Activated CD4-positive, CD25-positive, alpha-beta regulatory T cell treated with anti-CD3 and anti-CD28 coated beads, Interleukin-2, amount 50 U/mL, for 16 hours (primary cell): Measurements from ENCODE around the gene AP1G2.

Experiments used
- DNase-seq: peaks from one replicate; pipeline ENCODE4 v3.0.0-alpha.2; 2020; ENCODE audit warnings: low read depth, low spot score

Gene AP1G2

DNA sequence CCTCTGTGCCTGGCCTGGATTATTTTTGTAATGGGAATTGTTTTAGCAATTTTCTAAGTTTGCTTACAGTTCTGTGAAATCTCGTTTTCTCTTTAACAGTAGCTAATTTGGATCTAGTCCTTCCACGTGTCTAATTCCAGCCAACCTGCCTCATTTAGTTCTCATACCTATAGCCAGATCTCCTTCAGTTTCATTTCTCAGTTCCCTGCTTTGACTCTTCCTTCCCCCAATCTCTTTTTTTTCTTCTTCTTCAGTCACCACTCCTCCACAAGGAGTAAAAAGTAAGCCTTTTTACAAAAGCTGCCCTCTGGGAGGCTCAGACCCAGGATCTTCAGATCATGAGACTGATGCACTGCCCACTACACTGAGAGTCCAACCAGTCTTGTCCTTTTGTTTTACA is 10.1 kb downstream of the AP1G2 start:
- no peak for DNase-seq

- DNase-seq, result no peak
Observed at GRCh38 chr14:23556700-23557440, 10.7 kb downstream of the AP1G2 start.

DNA sequence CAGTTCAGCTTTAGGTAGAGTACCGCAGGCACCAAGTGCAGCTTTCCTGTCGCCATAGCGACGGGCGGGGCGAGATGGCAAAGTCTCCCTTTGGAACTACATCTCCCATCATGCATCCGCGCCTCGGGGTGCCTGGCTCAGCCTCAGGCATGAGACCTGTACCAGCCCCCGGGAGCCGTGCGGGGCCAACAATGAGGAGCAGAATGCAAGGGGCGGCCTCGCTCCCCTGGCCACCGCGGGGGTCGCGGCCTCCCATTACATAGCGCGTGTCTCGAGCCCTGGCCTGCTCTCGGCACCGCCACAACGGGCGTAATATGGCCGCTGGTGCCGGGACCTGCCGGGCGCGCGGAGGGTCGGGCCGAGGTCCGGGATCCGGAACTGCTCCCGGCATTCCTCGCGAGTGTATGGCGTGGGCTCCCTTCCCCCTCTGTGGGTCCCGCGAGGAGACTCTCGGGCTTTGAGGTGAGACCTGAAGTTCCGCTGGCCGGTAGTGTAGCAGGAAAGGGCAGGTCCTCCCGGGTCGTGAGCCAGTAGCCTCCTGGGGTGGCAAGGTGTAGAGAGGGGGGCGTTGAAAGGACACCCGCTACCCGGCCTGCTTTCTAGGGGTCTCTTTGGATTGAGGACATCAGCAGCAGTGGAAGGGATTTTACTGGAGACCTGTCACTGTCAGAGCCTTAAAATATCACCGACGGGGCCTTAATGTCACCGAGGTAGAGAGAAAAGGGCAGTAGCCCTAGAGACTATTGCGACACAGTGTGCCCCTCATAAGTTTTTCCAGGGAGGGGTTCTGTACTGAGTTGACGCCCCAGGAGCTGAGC is 11.5 kb downstream of the AP1G2 start, which contains the start of gene THTPA:
Gene THTPA (plus strand): TSS at position 390 of the 818 bp plus-strand sequence. CDS start 487 bp downstream, outside the sequence.
- DNase-seq, result peak; percentile 88

- DNase-seq, result no peak
Observed at GRCh38 chr14:23555533-23555881, 12.1 kb downstream of the AP1G2 start.

DNA sequence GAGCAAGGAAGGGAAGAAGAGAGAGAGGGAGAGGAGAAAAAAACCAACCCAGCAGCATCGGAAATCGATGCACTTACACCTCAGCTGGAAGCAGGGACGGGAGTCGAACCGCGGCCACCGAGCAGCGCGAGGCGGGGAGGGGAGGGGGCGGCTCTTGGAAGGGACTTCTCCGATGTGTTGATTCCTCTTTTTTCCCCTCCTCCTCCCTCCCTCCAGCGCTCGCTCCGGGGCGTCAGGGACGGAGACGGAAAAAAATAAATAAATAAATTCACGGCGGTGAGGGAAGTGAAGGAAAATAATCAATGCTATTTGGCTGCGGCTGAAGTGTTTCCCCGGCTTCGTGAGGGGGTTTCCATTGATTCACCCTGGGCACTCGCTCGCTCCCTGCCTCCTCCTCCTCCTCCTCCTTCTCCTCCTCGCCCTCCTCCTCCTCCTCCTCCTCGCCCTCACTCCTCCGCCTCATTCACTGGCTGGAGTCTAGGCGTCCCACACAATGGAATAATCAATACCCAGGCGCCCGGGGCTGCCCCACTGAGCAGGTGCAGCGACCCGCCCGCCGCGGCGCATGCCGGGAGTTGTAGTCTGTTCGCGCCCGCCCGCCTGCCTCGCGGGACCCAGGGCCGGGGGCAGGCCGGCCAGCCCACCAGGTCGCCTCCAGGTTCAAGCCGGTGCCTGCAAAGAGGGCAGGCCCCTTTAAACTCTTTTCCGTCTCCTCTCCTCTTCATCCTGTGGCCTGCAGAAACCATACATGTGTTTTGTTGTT is 16.1 kb downstream of the AP1G2 start, which contains the start of gene ZFHX2:
Gene ZFHX2 (minus strand): TSS at position 500 of the 763 bp plus-strand sequence. CDS start 16,440 bp downstream, outside the sequence.
- peak; percentile 58 for DNase-seq

DNA sequence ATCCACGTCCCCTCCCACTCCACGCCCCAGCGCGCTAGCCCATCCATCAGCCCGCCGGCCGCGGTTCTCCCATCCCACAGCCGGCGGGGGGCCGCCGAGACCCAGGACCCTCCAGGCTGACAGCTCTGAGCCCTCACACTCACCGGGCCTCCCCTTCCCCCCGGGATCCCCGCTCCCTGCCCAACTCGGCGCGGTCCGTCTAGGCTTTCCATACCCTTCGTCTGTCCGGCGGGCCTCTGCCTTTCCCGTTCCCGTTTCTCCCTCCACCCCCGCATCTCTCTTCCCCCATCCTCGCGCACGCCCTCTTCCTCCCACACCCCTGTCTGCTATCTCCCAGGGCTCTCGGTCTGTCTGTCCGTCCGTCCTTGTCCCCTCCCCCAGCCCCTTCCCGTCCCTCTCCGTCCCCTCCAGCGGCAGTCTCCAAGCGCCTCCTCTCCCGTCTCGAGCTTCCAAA is 16.8 kb downstream of the AP1G2 start:
- no peak for DNase-seq

DNA sequence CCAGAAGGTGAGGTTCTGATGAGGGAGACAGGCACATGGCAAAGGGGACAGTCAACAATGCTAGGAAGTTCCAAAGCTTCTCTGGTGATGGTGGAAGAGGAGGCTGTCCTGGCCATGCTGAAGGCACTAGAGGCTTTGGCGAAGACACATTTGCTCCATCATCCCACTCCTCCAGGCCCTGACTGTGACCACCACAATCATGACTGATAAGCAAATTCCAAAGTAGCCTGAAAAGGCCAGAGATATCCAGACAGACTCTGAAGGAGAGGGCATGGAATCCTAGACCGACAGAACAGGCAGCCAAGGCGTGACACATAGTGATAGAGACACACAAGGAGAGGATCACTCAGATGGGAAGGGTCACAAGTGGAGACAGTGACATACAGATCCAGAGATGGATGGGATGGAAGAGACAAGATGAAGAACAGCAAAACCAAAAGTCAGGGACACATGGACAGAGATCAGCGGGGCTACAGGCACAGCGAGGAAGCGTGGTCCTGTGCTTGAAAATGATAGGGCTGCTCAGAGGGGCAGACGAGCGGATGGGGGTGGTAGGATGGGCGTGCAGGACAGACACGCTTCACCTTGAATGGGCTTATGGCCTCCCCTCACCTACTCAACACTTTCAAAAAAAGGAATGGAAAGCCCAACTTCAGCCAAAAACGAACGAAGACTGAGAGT is 17.3 kb downstream of the AP1G2 start:
- no peak for DNase-seq

GRCh38 chr14:23548351-23549318 is 19.0 kb downstream of the AP1G2 start:
- no peak for DNase-seq

GRCh38 chr14:23547924-23548323 is 19.7 kb downstream of the AP1G2 start:
- DNase-seq, result no peak

- DNase-seq, result no peak
Observed at GRCh38 chr14:23546450-23547035, 21.0 kb downstream of the AP1G2 start.

DNA sequence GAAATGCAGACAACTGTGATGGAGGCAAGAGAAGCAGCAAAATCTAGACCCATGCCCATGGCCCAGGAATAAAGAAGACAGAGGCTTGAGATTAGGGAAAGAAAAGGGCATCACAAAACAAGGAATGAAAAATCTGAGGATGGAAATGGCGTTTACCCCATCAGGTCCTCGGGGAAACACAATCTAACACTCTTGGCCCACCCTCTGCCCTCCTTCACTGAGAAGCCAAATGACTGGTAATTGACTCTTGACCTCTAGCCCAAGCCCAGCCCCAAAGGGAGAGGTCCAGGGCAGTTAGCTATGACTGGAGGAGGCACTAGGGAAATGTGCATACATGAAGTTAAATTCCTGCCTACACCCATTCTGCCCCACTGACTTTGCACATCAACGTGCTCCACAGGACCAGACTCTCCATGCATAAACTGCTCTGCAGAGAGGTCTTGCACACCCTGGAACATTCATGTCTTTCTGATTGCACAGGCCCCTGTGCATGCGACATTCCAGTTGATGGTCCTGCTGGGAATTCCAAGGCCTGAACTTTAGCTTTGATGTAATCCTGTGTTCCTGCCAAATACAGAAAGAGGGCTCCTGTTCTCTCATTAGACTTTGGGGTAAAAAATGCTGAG is 21.7 kb downstream of the AP1G2 start:
- no peak for DNase-seq

GRCh38 chr14:23544511-23545447 is 22.8 kb downstream of the AP1G2 start:
- DNase-seq, result no peak

DNA sequence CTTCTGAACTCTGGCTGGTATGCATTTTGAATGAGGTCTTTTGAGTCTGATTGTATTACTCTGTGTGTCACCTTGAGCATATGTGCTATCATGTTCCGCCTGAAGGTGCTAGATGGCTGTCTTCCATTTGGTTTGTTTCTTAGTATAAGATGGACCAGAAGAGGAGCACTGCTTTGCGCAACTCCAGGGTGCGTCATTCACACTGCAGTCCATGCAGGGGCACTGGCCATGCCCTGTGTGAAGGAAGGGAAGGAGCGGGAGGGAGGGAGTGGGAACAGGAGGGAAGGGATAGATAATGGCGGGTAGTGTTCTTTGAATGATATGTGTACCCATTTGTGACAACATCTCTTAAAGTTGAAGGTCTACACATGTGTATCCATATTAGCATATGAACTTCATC is 24.2 kb downstream of the AP1G2 start:
- no peak for DNase-seq

DNA sequence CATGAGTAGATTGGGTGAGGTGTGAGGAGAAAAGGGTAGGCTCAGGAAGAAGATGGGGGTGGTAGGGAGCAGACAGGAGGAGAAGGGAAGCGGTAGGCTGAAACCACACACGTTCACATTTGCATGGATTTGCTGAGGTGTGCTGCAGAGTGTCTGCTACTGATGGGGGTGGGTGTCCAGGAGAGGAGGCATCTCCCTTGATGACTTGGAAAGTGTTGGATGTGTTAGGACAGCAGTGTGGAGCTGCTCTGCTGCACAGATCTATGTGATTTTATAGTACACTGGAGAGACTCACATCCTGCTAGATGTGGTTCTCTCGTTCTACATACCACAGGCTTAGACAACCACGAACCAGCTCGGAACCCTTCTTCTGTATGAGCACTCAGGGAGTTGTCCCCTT is 25.3 kb downstream of the AP1G2 start:
- DNase-seq, result no peak

- no peak for DNase-seq
Observed at GRCh38 chr14:23540141-23540469, 27.5 kb downstream of the AP1G2 start.

DNA sequence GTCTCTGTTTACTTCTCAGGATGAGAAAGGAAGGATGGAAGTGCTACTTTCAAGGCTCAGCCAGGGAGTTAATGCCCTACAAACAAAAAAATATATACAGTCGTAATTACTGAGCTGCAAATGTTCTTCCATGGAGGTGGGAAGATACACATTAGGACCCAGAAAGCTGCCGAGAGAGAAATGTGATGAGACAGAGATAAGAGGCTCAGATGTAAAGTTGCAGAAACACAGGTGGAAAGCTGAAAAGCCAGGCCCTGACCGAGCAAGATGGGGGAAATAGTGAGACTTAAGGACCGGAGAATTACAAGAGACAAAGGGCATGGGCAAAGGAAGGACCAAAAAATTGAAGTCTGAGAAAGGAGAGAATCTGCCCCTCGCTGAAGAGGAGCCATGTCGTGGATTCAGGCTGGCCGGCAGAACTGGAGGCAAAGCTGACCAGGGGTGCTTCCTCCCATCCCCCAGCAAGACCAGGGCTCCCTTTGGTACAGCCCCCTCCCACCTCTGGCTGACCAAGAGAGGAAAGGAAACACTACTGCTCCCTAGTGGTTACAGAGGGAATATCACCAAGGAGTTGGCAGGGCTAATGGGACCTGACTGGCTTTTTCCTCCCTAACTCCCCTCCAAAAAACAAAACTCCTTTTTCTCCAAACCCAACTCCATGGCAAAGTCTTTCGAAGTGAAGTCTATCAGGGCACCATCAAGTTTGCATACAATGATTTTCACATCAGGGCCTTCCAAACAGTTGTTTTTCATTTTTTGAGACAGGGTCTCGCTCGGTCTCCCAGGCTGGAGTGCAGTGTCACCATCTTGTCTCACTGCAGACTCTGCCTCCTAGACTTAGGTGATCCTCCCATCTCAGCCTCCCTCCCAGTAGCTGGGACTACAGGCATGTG is 28.1 kb downstream of the AP1G2 start:
- DNase-seq, result peak; percentile 6

GRCh38 chr14:23538785-23539184 is 28.8 kb downstream of the AP1G2 start:
- DNase-seq, result no peak
